Ascending aorta (tissue), 2 donors: Measurements from ENCODE around the gene C6orf62. TPM values are rescaled to one million over a fixed set of nuclear protein-coding genes. Genes with fewer than 3 reads are reported as not detected.
"Not testable (repeated sequence)": the region's sequence is repeated elsewhere in the genome, so short reads cannot be mapped to it uniquely, and the experiment has no call there.

Experiments
- DNase-seq, 2 donors: peaks; one replicate each; pipeline ENCODE4 v3.0.0-alpha.2; 2019; ENCODE audit warnings: low spot score in 2 of 2
- H3K27ac ChIP-seq, 2 donors: fragments of 200-600 bp; sonication (generic); one replicate each; pipeline ENCODE4 v1.5.1; 2016 to 2017; ENCODE audit warnings: mild to moderate bottlenecking in 1 of 2
- H3K27me3 ChIP-seq: fragments of 200-600 bp; sonication (generic); one replicate; pipeline ENCODE4 v1.5.1; 2017
- H3K36me3 ChIP-seq, 2 donors: fragments of 200-600 bp; sonication (generic); one replicate each; pipeline ENCODE4 v1.5.1; 2016
- H3K4me1 ChIP-seq, 2 donors: fragments of 200-600 bp; sonication (generic); one replicate each; pipeline ENCODE4 v1.5.1; 2016 to 2017; ENCODE audit warnings: mild to moderate bottlenecking in 1 of 2
- H3K4me3 ChIP-seq, 2 donors: fragments of 200-600 bp; sonication (generic); one replicate each; pipeline ENCODE4 v1.5.1; 2016 to 2017; ENCODE audit warnings: mild to moderate bottlenecking in 1 of 2
- H3K9me3 ChIP-seq, 2 donors: fragments of 200-600 bp; sonication (generic); one replicate each; pipeline ENCODE4 v1.5.1; 2016
- intact Hi-C: fragments of 100-400 bp; cut with DNase I; formaldehyde crosslinking; loops from one replicate; pipeline ENCODE4 v1.15.1; 2023
- total RNA-seq: library from RNA; depleted of rRNA; stranded (reverse); fragments of >200 nt; gene quantifications from one replicate; pipeline ENCODE4 v1.1.0, GENCODE V29; 2016
- TF ChIP-seq, protein P1 (sequence below), 3 experiments: fragments of 200-600 bp in 2 of 3; fragments of 450-650 bp in 1 of 3; sonication (generic) in 2 of 3; IDR thresholded peaks; one replicate each; pipeline ENCODE4 v1.5.1; 2016 to 2019; ENCODE audit warnings: antibody characterized with exemption in 3 of 3, mild to moderate bottlenecking in 1 of 3, moderate library complexity in 1 of 3

Gene C6orf62
- total RNA-seq, 1 donor from 2014 or later = 29.6 TPM

- no peak overlapping the region for H3K4me3 ChIP-seq
- intact Hi-C loops = no loop called here
- TF ChIP-seq, protein P1, sequence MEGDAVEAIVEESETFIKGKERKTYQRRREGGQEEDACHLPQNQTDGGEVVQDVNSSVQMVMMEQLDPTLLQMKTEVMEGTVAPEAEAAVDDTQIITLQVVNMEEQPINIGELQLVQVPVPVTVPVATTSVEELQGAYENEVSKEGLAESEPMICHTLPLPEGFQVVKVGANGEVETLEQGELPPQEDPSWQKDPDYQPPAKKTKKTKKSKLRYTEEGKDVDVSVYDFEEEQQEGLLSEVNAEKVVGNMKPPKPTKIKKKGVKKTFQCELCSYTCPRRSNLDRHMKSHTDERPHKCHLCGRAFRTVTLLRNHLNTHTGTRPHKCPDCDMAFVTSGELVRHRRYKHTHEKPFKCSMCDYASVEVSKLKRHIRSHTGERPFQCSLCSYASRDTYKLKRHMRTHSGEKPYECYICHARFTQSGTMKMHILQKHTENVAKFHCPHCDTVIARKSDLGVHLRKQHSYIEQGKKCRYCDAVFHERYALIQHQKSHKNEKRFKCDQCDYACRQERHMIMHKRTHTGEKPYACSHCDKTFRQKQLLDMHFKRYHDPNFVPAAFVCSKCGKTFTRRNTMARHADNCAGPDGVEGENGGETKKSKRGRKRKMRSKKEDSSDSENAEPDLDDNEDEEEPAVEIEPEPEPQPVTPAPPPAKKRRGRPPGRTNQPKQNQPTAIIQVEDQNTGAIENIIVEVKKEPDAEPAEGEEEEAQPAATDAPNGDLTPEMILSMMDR (IDR thresholded peaks at IDR 0.05) = no peak
- H3K4me1 ChIP-seq = no peaks in the 10 kb centered on the region
- no peak overlapping the region for H3K27ac ChIP-seq
- DNase-seq = no peak
- H3K36me3 ChIP-seq = no peaks in the 10 kb centered on the region
- H3K27me3 ChIP-seq = no peaks in the 10 kb centered on the region
- H3K9me3 ChIP-seq = no peaks in the 10 kb centered on the region
These were observed 35.4 kb downstream of the C6orf62 start for GRCh38 chr6:24683297-24684296.

- intact Hi-C loops = no loop called here
These were observed 38.4 kb downstream of the C6orf62 start for GRCh38 chr6:24680582-24680981.

DNA sequence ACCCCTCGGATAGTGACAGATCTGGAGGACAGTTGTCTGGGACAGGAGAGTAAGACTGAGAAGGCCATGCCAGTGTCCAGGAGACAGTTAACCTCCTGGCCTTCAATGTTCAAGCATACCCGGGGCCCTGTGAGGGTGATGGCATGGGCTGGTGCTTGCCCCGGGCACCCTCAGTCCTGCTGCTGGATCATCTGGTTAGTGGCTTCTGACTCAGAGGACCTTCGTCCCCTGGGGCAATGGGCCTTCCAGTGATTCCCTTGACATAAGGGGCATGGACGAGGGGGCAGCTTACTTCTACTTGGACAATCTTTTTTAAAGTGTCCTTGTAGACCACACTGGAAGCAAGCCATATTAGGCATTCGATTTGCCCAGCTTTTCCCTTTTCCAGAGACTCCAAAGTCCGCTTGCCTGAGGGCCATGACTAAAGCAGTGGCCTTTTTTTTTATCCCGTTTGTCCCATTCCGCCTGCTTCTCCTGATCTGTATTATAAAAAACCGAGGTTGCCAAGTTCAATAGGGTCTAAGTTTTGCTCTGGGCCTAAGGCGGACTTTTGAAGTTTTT, 40.1 kb downstream of the C6orf62 start:
- H3K27me3 ChIP-seq, intact Hi-C loops, H3K9me3 ChIP-seq, H3K27ac ChIP-seq, H3K4me1 ChIP-seq, H3K36me3 ChIP-seq, DNase-seq, H3K4me3 ChIP-seq: not testable (repeated sequence)

More at GRCh38 chr6:24680582-24680981, 38.4 kb downstream of the C6orf62 start:
- no peak overlapping the region for H3K4me3 ChIP-seq
- H3K27me3 ChIP-seq = no peaks in the 10 kb centered on the region
- no peaks in the 10 kb centered on the region for H3K36me3 ChIP-seq
- H3K4me1 ChIP-seq = no peaks in the 10 kb centered on the region
- TF ChIP-seq, protein P1 (IDR thresholded peaks at IDR 0.05) = no peak
- H3K9me3 ChIP-seq = no peaks in the 10 kb centered on the region
- DNase-seq = no peak
- no peak overlapping the region for H3K27ac ChIP-seq

- H3K4me1 ChIP-seq = no peaks in the 10 kb centered on the region
- no peak overlapping the region for H3K27ac ChIP-seq
- DNase-seq = no peak
- no peaks in the 10 kb centered on the region for H3K9me3 ChIP-seq
- intact Hi-C loops = no loop called here
- no peak overlapping the region for H3K4me3 ChIP-seq
- TF ChIP-seq, protein P1 (IDR thresholded peaks at IDR 0.05) = no peak
- H3K36me3 ChIP-seq = no peaks in the 10 kb centered on the region
- H3K27me3 ChIP-seq = no peaks in the 10 kb centered on the region
These were observed 45.3 kb downstream of the C6orf62 start for GRCh38 chr6:24673625-24674024.

DNA sequence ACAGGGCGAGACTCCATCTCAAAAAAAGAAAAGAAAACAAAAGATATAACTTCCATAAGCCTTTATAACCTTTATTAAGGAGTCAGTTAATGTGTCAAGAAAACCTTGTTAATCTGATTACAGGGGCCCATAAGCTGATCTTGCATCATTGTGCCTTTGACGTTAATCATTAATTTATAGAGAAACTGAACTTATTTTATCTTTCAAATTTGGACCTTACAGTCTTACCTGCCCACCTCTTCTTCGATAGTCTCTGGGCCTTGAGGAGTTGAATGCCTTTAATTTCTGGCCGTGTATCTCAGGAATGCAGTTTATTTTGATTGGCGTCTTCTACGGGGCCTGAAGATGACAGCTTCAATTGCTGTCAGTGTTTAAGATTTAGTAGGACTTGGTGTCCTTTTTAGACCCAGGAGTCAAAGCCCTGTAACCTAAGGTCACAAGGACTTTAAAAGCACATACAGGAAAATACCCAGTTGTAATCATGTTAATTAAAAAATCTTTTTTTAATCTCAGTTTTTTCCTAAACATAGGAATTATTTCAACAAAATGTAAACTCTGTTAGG, 46.3 kb downstream of the C6orf62 start:
- no peak for DNase-seq
- H3K4me1 ChIP-seq = peaks cover 4 to 6% of the 10 kb centered on the region in 2 donors
- no peak overlapping the region for H3K27ac ChIP-seq
- TF ChIP-seq, protein P1 (IDR thresholded peaks at IDR 0.05) = no peak
- H3K36me3 ChIP-seq = no peaks in the 10 kb centered on the region
- H3K27me3 ChIP-seq = no peaks in the 10 kb centered on the region
- no peak overlapping the region for H3K4me3 ChIP-seq
- H3K9me3 ChIP-seq = no peaks in the 10 kb centered on the region
- intact Hi-C loops = no loop called here

- H3K9me3 ChIP-seq, H3K4me3 ChIP-seq, intact Hi-C loops, H3K27ac ChIP-seq, H3K36me3 ChIP-seq, H3K27me3 ChIP-seq, DNase-seq, H3K4me1 ChIP-seq: not testable (repeated sequence)
These were observed 47.9 kb downstream of the C6orf62 start for GRCh38 chr6:24671077-24671476.

DNA sequence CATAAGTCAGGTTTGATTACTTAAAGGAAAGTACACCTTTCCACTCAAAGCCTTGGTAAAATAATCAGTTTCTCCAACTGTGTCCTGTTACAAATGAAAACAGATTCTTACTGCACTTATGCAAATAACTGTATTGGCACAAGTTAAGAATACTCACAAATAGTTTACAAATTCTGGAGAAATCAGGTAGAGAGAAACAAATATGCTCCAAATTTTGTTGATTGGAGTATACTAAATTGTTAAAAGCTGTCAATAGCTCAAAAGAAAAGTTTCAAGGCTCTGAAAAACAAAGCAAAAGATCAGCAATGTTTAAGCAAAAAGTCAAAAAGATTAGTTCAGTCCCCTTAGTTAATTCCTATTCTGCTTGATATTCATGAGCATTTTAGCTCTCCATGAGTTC, 48.5 kb downstream of the C6orf62 start:
- DNase-seq, H3K36me3 ChIP-seq, intact Hi-C loops, H3K9me3 ChIP-seq, H3K27me3 ChIP-seq, H3K27ac ChIP-seq, H3K4me1 ChIP-seq, H3K4me3 ChIP-seq: not testable (repeated sequence)
